Erythroblast (primary cell): ENCODE data around the gene PPP2R3A.
"Not testable (repeated sequence)": the region's sequence is repeated elsewhere in the genome, so short reads cannot be mapped to it uniquely, and the experiment has no call there.

Experiments used
- DNase-seq, 2 experiments: peaks; one replicate each; lab custom pipeline; 2025; lab: John Stamatoyannopoulos, UW
- GATA1 ChIP-seq: IDR thresholded peaks from 2 replicates; pipeline ENCODE4 v1.6.1; 2011; ENCODE audit warnings: low read depth, mild to moderate bottlenecking, control low read depth, low read length, moderate library complexity
- POLR2A ChIP-seq: IDR thresholded peaks from 2 replicates; pipeline ENCODE4 v1.6.1; 2011; ENCODE audit warnings: mild to moderate bottlenecking, low read length

The PPP2R3A gene

GRCh38 chr3:136189043-136189442 is 223.5 kb downstream of the PPP2R3A start:
- no peak for DNase-seq
- no peak for TF ChIP-seq GATA1
- TF ChIP-seq POLR2A = no peak

GRCh38 chr3:136189859-136190617 is 224.5 kb downstream of the PPP2R3A start:
- no peak for DNase-seq
- no peak for TF ChIP-seq GATA1
- no peak for TF ChIP-seq POLR2A

- not testable (repeated sequence) for DNase-seq
Observed at GRCh38 chr3:136192195-136192594, 226.7 kb downstream of the PPP2R3A start.

- DNase-seq = no peak
- TF ChIP-seq GATA1 (no peak), POLR2A (no peak)
Observed at GRCh38 chr3:136192831-136193230, 227.3 kb downstream of the PPP2R3A start.

- TF ChIP-seq GATA1 = no peak
- TF ChIP-seq POLR2A = no peak
Observed at GRCh38 chr3:136193278-136194054, 227.9 kb downstream of the PPP2R3A start.

GRCh38 chr3:136194409-136195257 is 229.1 kb downstream of the PPP2R3A start:
- TF ChIP-seq POLR2A = no peak
- no peak for TF ChIP-seq GATA1
- DNase-seq = peak; percentile 62 to 71

More at GRCh38 chr3:136193278-136194054, 227.9 kb downstream of the PPP2R3A start:
- peak; percentile 60 to 66 for DNase-seq

- no peak for TF ChIP-seq POLR2A
- no peak for TF ChIP-seq GATA1
- DNase-seq = peak; percentile 83 to 91
Observed at GRCh38 chr3:136195258-136196063, 229.9 kb downstream of the PPP2R3A start.

- TF ChIP-seq GATA1 = no peak
- TF ChIP-seq POLR2A = no peak
- DNase-seq = peak; percentile 93 to 97
Observed at GRCh38 chr3:136196064-136196400, 230.5 kb downstream of the PPP2R3A start, which contains the start of gene MSL2. Gene MSL2 (minus strand): TSS chr3:136196335. CDS start chr3:136195113, 1,222 bp downstream.

- TF ChIP-seq POLR2A (peak; percentile 94), GATA1 (no peak)
Observed at GRCh38 chr3:136196401-136197158, 231.1 kb downstream of the PPP2R3A start.

GRCh38 chr3:136197159-136197793 is 231.7 kb downstream of the PPP2R3A start:
- no peak for TF ChIP-seq GATA1
- no peak for TF ChIP-seq POLR2A

More at GRCh38 chr3:136196401-136197158, 231.1 kb downstream of the PPP2R3A start:
- DNase-seq = peak; percentile 99 to 100

More at GRCh38 chr3:136197159-136197793, 231.7 kb downstream of the PPP2R3A start:
- peak; percentile 61 to 63 for DNase-seq
